GM19324 (cell line): ENCODE results near the gene RCOR3.
A peak's percentile ranks its signal among the peaks of the same experiment; 100 is the strongest.

Experiments used
- ATAC-seq: cut with Tn5 transposase; IDR thresholded peaks from one replicate; pipeline ENCODE4 v1.9.1; 2021; ENCODE audit warnings: mild to moderate bottlenecking, moderate library complexity; ENCODE audit not compliant: unreplicated experiment, low FRiP score

The RCOR3 gene

GRCh38 chr1:211323156-211324063 is 64.2 kb downstream of the RCOR3 start:
- ATAC-seq = peak; percentile 46

- no peak for ATAC-seq
Observed at GRCh38 chr1:211324992-211325775, 66.0 kb downstream of the RCOR3 start.

GRCh38 chr1:211326140-211326527 is 67.0 kb downstream of the RCOR3 start:
- no peak for ATAC-seq

DNA sequence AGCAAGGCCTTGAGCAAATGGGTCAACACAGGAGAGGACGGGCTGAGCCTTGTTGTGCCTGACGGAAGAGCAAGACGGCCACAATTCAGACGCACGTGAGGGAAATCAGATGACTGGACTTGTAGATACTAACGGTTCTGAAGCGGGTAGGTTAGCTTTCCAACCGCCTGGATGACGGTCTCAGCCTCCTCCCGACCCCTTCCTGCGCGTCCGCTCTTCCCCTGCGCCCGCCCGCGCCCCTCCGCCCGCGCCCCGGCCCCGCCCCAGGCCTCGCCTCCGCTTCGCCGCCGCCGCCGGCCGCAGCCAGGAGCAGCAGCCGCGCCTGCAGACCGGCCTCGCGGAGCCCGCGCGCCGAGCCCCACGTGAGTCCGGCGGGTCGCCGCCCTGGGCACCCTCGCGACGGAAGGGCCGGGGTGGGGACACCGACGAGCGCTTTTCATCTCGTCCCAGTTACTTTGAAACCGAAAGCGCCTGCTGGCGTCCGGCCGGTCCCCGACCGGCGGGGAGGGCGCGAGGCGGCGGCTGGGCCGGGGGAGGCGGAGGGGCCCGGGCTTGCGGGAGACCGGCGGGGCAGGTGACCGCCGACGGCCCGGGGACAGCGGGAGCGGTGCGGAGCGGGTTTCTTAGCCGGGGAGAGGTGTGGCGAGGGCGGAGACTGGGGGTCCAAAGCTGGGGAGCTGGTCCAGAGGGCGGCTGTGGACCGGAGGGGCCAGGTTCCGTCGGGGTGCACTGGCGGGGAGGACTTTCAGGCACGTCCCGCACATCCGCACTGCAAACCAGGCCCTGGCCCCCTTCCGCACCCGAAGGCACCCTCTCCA is 67.6 kb downstream of the RCOR3 start, which contains the start of gene TRAF5:
TRAF5 (plus strand) TSS at position 306 of the 818 bp plus-strand sequence. CDS start 26,407 bp downstream, outside the sequence.
- peak; percentile 45 for ATAC-seq

DNA sequence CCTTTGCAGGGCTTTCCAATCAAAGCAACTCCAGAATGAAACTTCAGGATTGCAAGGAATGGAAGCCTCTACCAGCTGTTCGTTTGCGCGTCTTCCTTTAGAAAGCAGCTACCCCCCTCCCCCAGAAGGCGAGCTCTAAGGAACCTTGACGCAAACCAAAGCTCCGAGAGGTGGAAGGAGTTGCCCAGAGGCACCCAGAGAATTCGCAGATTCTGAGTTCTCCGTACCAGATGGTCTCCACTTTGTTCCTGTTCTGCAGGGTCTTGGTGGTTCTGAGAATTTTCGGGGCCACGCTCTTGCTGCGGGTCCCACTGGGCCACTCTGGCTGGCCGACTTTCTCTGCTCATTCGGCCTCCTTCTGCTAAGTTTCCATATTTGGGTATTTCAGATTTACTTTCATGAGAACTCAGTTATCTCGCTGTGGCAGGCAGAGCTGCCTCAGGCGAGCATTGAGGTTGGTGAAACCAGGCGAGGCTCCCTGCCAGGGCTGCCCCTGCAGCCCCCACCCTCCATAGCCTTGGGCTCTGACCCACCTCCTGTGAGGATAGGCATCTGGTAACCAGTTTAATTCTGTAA is 68.3 kb downstream of the RCOR3 start:
- peak; percentile 26 for ATAC-seq

DNA sequence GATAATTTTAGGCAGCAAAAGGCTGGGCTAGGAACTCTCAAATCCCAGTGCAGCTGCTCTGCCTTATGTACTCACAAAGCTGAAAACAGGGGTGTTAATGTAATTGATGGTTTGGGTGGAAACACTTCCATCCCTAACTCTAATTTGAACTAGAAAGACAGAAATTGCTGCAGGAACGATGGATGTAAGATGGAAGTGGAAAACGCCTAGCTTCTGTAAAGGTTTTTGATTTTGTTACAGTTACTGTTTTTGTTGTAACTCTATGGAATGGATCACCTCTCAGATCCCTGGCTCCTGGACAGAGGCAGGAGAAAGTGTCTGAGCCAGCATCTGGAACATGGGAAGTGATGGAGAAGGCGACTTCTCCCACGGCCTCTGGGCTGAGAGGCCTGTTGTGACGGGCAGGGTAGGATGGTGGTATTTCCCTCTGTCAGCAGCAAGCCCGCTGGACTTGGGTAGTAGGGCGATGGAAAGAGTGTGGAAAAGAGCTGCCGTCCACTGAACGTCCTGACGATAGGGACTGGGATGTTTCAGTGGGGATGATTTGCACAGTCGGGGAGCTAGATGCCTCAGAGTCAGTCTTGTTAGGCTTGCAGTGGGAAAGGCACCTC is 69.0 kb downstream of the RCOR3 start:
- ATAC-seq = no peak

- no peak for ATAC-seq
Observed at GRCh38 chr1:211328866-211329475, 69.8 kb downstream of the RCOR3 start.

- ATAC-seq = peak; percentile 62
Observed at GRCh38 chr1:211329764-211330201, 70.6 kb downstream of the RCOR3 start.

DNA sequence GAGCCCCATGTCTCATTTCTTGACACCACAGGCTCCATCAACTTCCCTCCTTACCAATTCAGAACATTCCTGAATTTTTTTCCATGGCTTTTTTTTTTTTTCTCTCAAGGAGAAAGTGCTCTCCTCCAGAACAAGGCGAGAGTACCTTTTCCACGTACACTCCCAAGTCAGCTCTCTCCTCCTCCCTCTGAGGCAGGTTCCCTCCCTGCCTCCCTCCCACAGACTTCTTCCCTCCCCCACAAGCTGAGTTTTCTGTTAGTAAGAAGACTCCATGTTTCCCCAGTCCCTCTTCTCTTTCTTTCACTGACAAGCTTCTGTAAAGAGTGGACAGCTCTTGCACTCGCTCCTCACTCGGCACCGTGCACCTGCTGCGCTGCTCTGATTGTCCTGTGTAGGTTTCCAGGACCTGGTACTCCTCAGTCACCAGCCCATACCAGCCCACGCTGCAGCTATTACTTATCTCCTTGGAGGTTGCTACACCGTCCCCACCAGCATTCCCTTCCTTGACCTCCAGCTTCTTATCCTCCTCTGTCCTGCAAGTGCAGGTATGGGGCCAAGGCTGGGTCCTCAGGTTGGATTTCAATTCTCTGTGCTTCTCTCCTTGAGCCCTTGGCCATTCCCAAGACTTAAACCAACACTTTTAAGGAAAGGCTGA is 71.2 kb downstream of the RCOR3 start:
- no peak for ATAC-seq

GRCh38 chr1:211331011-211331709 is 72.0 kb downstream of the RCOR3 start:
- no peak for ATAC-seq

GRCh38 chr1:211332036-211332616 is 73.0 kb downstream of the RCOR3 start:
- no peak for ATAC-seq

GRCh38 chr1:211332830-211333229 is 73.7 kb downstream of the RCOR3 start:
- no peak for ATAC-seq

DNA sequence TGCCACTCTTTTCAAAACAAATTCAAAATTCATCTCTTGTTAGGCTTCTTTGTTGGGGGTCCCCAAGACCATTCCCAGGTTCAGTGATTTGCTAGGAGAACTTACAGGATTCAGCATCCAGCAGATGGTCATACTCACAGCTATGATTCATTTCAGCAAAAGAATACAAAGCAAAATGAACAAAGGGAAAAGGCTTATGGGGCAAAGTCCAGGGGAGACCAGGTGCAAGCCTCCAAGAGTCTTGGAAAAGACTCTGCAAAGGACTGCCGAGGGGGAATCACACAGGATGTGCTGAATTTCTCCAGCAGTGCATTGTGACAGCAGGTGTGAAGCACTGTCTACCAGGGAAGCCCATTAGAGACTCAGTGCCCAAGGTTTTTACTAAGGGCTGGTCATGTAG is 74.7 kb downstream of the RCOR3 start:
- ATAC-seq = no peak

DNA sequence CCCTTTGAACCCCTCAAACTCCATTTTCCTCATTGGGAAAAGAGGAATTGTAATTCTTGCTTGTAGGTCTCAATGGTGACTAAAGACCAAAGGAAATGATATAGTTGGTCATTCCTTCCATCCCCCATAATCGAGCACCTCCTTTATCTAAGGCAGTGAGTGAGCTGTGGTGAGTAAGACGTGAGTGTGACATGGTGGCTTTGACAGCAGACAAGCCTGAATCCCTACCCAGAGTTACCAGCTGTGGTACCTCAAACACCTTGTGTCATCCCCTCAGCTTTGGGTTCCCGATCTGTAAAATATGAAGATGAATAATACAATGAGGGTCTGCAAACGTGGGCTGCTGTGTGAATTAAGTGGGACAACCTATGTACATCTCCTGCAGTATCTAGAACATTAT is 75.8 kb downstream of the RCOR3 start:
- ATAC-seq = no peak

GRCh38 chr1:211335522-211336157 is 76.5 kb downstream of the RCOR3 start:
- peak; percentile 84 for ATAC-seq

GRCh38 chr1:211336161-211336560 is 77.0 kb downstream of the RCOR3 start:
- peak; percentile 27 for ATAC-seq

GRCh38 chr1:211336775-211337174 is 77.6 kb downstream of the RCOR3 start:
- no peak for ATAC-seq
